HG03558 (cell line): ENCODE measurements around the gene CLSTN3.

Experiments used
- ATAC-seq: cut with Tn5 transposase; IDR thresholded peaks from one replicate; pipeline ENCODE4 v1.9.1; 2021; ENCODE audit warnings: moderate number of reproducible peaks; ENCODE audit not compliant: unreplicated experiment; ENCODE audit errors: extremely low read depth

The CLSTN3 gene

DNA sequence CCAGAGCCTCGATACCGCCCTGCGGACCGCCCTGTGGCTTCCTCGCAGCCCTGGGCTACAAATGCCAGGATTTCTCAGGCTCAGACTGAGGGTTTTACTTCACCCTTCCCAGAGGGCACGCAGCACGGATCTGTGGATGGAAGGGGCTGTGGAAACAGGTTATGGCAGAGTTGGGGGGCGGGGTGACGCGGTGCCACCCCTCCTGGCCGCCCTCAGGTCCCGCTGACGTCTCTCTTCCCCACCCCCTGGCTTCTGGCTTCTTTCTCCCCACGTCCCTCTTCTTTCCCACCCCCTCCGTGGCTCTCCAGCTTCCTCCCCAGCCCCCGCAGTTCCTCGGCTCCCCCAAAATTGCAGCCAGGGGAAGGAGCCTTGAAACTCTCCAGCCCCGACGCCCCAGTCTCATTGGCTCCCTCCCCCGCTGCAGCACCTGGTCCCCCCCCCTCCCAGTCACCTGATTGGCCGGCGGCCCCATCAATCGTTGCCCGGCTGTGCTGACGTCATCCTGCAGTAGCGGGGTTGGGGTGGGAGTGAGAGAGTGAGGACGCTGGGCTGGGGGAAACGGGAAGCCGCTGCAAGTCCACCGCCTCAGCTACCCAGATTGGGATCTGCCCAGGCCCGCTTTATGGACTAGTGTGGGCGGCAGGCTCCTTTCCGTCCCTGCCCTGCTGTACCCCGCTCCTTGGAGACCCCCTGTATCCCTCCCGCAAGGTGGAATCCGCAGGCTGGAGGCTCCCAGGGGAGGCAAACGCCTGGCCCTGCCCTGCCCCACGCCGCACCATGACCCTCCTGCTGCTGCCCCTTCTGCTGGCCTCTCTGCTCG is at the start of gene CLSTN3:
Gene CLSTN3, plus strand, starts transcription at position 500 of the 820 bp plus-strand sequence. Its CDS starts 278 bp downstream, at position 778.
- ATAC-seq: peak; percentile 58

DNA sequence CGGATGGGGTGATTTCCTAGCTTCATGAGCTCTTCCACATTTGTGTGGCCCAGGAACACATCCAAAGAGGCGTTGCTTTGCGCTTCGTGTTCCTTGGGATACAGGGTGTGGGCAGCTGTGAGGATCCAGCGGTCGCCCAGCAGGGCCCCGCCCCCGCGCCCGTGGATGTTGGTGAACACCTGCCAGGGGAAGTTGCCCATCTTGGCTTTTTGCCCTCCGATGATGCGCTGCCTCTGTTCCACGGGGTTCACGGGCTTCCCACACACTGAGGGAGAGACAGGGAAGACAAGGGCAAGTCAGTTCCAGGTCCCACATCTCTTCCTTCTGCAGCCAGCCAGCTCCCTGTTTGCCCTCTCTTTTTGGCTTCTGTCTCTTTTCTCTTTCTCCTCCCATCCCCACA is 49.1 kb upstream of the CLSTN3 start:
- ATAC-seq: no peak

DNA sequence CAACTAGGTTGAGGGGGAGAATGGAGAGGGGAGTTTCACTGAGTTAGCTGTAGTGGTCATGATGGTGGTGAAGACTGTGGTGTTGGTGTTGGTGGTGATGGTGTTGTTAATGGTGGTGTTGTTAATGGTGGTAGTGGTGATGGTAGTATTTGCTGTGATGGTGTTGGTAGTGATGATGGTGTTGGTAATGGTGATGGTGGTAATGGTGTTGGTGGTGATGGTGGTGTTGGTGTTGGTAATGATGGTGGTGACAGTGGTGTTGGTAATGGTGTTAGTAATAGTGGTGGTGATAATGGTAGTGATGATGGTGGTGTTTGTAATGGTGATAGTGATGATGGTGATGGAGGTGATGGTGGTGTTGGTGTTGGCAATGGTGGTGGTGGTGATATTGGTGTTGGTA is 47.0 kb upstream of the CLSTN3 start:
- no peak for ATAC-seq

DNA sequence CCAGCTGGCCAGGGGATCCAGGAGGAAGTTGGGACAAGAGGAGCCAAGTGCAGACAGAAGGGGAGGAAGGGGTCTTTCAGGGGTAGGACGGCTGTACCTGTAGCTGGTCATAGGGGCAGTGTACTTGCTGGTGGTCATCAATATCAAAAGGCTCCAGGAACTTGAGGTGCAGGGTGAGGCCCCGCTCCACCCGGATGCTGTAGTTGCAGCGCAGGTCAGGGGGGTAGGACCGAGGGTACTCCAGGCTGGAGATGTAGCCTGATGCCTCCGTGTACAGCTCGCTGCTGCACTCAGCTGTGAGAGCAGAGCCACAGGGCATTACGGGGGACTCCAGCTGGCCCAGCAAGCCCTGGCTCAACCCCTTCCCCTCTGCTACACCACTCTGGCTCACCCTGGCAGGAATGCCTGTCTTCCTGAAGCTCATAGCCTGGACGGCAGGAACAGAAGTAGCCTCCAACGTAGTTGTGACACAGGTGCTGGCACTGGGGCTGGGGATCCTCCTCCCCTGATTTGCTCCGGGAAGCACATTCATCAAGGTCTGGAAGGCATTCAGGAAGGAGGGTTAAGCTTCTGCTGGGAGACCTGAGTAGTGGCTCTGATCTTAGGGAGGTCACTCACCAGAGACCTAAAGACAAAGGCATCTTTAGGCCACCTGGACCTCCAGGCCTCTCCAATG is 40.8 kb upstream of the CLSTN3 start:
- ATAC-seq: no peak

DNA sequence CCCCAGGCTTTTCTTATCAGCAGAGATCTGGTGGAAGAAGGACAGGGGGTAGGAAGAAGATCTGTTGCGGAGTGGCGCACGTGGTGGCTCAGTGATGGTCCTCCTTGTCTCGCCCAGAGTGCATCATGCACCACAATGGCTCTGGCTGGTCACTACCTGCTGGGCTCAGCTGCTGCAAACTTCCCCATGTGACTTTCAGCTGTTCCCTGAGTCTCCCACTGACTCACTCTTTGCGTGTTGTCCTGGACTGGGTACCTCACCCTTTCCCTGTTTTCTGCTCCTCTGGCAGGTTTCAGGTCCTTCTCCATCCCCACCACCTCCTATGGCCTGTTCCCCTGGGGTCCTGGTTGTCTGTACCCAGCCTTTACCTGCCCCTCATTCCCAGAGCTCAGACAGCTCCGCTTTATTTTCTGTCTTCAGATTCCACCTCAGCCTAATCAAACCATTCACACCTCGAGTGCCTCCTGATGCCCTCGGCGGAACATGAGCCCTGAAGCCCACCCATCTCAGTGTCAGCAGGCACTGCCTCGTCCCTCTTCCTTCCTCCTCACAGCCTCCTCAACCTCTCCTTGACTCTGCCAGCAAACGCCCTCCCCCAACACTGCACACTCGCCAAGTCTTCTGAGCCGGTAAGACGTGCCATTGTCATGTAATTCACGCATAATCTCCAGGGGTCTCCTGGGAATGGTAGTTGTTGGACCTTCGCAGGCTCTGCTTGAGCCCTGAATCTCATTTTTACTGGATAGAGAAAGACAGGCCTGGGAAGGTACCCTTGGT is 39.8 kb upstream of the CLSTN3 start:
- ATAC-seq: no peak

DNA sequence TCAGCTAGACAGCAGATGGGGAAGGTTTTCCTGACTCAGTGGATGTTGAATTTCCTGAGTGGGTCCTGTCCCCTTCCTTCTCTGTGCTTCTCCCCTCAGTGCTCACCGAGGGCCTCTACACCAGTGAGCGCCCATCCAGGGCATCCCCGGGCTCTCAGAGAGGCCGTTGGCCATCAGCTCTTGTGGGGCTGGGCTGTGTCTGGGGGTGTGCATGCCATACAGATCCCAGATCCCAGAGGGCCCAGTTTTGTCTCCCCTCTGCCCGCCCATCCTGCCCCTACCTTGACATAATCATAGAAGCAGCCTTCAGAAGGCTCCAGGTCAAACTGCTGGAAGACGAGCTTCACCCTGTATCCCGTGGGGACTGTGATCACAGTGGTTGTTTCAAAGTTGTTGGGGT is 39.0 kb upstream of the CLSTN3 start:
- no peak for ATAC-seq

DNA sequence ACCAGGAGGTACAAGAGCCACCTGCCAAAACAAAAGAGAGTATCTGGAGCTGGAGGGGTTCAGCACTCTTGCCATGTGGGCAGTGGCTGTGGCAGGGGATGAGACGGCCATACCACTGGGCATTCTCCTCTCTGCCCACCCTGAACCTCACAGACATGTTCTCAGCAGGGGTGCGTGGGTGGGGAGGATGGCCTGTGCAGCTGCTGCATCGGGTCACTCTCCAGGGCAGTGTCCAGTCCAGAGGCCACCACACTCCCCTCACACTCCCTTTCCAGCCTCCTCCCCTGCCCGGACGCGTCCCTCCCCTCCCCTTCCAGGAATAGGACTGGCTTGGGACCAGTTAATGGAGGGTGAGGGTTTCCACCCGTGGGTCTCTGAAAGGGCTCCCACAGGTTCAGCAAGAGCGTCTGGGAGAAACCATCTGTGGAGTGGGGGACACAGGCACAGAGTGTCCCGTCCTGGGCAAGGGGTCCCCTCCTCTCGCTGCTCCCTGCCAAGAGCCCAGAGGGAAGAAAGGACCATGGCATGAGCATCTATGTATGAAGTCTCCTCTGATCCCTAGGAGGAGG is 38.4 kb upstream of the CLSTN3 start:
- no peak for ATAC-seq

DNA sequence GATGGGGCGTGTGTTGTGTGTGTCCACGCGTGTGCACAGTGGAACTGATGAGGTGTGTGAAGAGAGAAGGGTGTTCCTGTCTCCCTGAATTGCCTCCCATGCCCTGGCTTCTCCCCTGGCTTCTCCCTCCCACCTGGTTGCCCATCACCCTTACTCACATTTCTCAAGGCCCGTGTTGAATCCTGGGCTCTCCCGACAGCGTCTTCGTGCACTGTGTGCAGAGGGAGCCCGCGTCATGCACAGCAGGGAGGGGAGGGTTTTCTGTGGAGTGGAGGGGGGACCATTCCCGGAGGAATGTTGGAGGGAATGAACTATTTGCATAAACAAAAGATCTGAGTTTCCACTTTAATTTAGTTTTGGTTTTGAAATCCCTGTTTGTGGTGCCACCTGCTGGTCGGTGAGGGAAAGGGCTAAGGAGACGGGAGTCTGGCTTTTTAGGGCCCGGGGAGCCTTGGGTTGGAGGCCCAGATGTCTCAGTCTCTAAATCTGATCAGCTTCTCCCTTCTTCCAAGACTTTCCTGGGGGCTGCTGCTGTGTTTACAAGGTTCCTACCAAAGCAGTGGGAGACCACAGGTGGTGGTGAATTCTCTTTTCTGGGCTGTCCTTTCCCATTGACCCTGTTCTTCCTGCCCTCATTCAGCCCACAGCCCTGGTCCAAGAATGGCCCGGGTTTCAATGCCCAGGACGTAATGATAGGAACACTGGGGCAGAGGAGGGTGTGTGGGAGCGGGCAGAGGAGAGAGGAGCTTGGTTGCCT is 37.8 kb upstream of the CLSTN3 start, which contains the start of gene C1R:
Gene C1R, minus strand, starts transcription at position 217 of the 757 bp plus-strand sequence. Its CDS starts 57 bp downstream, at position 160.
- ATAC-seq: no peak

DNA sequence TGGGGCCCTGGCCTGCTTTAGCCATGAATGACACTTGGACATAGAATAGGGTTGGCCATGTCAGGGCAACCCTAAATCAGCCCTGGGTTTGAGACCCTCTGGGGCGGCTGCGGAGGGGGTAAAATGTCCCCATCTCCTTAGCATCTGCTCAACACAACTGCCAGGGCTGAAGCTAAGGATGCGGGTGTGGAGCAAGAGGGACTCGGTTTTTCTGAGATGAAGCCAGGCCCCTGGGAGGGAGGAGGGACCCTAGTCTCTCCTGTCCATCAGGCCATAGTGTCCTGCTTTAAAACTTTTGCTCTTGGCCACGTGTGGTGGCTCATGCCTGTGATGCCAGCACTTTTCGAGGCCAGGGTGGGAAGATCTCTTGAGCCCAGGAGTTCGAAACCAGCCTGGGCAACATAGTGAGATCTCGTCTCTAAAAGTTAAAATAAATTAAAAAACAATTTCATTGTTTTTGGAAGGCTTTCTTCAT is 37.1 kb upstream of the CLSTN3 start:
- no peak for ATAC-seq

DNA sequence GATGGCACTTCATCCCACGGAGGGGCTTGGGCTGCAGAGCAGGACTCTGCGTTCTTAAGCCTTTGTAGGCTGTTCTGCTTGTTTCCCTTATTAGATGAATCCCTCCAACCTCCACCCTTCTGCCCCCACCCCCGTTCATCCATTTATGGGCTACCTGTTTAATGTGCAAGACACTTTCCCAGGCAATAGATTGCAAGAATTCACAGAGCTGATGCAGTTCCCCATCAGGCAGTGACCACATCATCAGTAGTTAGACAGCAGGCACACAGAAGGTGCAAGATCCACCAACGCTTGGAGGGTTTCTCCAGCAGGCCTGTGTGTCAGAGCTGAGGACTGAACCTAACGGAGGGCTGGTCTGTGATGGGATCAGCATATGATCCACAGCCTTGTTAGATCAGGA is 36.7 kb upstream of the CLSTN3 start:
- no peak for ATAC-seq

DNA sequence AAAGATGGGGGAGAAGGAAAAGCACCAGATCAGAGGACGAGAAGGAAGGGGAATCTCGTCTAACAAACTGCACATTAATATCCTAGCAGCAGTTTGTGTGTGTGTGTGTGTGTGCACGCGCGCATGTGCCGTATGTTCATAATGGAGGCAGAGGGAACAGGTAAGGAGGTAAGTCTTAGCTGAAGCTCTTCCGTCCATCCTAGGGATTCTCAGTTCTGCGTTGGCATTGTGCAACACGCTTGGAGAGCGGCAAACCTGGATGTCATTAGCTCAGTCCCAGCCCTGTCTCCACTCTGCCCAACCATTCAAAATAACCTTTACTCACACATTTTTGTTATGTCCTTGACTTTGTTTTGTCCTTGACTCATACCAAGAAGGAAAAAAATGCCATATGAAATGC is 36.3 kb upstream of the CLSTN3 start:
- ATAC-seq: no peak

DNA sequence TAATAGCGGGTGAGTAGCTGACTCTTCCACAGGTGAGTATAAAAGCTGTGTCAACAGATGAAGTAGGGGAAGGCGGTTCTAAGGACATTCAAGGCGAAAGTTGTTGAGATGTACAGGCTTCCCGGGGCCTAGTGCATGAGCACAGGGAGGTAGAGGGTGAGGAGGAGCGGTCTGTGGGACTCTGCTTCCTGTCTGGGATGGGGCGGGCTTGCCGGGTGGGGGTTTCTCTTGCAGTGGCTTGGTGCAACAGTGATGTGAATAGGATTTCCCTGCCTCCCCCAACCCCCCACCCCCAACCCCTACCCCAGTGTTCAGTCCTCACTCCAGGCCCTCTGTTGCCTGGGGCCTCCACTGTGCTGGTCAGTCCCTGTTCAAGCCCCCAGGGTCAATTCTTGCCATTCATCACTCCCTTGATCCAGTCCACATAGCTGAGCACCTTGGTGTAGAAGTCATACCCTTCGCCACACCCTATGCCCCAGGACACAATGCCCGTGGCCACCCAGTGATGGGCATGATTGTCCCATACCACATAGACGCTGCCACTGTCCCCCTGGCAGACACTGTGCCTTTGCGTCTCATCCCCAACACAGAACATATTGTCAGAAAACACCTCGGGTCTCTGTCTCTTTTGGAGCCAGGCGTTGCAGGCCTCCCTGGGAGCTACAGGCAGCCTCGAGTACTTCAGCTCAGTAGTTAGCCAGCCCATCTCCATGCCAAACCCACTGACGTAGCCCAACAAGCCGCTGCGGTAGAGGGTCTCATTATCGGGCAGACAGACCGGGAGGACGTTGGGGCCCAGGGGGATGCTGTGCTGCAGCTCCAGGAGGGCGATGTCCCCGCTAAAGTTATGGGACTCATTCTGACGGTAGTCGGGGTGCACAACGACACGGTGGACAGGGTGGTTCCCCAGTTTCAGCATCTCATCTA is 33.9 kb upstream of the CLSTN3 start:
- ATAC-seq: no peak

DNA sequence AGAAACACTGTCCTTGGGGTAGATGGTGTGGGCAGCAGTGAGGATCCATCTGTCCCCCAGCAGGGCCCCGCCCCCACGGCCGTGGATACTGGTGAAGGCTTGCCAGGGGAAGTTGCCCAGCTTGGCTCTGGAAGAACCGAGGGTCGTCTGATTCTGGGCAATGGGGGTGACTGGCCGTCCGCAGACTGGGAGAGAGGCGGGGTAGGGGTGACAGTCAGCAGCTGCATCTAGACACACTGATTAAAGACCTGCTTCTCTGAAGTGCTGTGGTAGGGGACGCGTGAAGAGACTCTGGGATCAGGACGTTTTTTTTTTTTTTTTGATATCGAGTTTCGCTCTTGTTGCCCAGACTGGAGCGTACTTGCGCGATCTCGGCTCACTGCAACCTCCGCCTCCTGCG is 33.2 kb upstream of the CLSTN3 start:
- no peak for ATAC-seq

DNA sequence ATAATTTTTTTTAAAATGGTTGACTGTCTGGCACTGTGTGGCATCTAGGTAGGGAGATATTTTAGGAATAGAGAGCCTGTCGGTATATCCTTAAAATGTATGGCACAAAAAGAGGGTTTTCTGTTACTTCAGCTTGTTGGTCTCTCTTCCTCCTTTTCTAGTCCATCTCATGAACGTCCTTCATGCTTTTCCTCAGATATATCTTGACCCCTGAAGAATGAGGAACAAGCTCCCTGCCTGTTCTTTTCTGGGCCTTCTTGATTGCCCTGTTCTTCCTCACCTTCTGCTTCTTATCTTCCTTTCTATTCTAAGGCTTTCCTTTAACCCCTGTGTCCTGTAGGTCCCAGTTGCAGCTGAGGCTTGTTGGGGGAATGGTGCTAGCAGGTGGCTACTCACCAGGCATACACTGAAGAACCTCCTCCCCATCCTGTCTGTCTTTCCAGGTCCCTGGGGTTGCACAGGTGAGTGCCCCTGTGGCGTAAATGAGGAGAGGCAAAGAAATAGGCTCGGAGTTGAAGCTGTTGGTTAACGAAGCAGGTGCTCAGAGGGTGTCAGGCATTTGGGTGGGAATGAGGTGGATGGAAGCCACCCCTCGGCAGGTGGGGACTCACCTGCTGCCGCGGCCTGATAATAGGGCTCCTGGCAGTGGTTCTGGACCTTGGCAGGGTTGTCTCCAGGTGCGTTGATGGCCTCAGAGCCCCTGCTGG is 30.7 kb upstream of the CLSTN3 start:
- ATAC-seq: no peak

DNA sequence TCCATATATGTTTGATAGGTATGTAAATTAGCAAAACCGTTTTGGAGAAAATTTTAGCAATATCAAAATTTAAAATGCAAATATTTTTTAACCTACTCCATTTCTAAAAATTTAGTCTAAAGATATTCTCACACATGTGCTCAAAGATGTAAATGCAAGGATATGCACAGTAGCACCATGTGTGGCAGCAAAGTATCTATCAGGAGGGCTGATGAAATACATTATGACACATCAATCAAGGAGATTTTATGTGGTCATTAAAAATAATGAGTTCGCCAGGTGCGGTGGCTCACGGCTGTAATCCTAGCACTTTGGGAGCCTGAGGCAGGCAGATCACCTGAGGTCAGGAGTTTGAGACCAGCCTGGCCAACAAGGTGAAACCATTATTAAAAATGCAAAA is 29.9 kb upstream of the CLSTN3 start:
- no peak for ATAC-seq

DNA sequence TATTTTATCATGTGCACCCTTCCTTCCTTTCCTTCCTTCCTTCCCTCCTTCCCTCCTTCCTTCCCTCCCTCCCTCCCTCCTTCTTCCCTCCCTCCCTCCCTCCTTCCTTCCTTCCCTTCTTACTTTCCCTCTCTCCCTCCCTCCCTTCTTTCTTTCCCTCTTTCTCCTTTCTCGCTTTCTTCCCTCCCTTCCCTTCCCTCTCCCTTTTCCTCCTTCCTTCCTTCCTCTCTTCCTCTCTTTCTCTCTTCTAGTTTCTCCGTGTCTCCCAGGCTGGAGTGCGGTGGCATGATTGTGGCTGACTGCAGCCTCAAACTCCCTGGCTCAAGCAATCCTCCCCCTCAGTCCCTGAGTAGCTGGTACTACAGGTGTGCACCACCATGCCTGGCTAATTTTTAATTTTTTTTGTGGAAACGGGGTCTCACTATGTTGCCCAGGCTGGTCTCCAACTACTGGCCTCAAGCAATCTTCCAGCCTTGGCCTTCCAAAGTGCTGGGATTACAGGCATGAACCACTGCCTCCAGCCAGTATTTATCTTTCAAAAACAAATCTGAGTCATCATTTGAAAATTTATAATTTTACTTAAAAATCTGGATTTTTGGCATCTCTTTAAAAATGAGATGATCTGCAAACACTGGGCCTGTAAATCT is 29.0 kb upstream of the CLSTN3 start:
- no peak for ATAC-seq

DNA sequence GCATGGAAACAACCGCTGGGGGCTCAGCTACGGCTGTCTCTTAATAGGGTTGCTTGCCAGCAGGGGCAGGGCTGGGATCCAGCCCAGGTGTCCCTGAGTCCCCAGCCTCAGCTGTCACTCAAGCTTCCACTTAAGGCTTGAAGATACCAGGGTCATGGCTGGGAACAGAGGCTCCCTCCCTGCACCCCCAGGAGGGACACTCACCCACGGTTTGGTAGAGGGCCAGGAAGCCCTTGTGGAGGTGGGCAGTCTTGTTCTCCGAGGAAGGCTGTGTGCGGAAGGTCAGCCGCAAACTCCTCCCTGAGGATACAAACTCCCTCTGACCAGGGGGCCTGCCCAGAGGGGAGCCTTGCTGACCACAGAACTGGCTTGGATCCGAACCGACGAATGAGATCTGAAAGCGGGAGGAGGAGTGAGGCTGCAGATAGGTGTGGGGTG is 28.5 kb upstream of the CLSTN3 start:
- ATAC-seq: no peak

DNA sequence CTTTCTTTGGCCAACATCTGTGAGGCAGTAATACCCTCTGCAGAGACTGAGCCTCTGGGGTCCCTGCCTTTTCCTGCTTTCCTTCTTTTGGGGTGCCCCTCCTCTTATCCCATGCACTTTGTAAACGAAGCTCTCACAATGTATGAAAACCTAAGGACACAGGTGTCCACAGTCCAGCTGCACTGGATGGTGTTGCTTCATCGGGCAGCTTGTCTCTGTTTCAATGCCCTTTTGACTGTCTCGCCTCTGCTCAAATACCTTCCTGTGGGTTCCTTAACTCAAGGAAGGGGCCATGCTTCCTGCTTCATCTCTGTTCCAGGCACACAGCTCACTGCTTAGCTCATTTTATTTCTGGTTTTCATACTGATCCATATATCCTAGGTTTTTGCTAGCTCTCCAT is 27.6 kb upstream of the CLSTN3 start:
- ATAC-seq: no peak
